Erythroblast (primary cell): ENCODE measurements around the gene RIN2.
"Not testable (repeated sequence)": the region's sequence is repeated elsewhere in the genome, so short reads cannot be mapped to it uniquely, and the experiment has no call there.

ENCODE experiments used
- DNase-seq, 2 experiments: peaks; one replicate each; lab custom pipeline; 2025; lab: John Stamatoyannopoulos, UW
- GATA1 ChIP-seq: IDR thresholded peaks from 2 replicates; pipeline ENCODE4 v1.6.1; 2011; ENCODE audit warnings: low read depth, mild to moderate bottlenecking, control low read depth, low read length, moderate library complexity
- POLR2A ChIP-seq: IDR thresholded peaks from 2 replicates; pipeline ENCODE4 v1.6.1; 2011; ENCODE audit warnings: mild to moderate bottlenecking, low read length

Gene RIN2

GRCh38 chr20:19747903-19748302, 10.2 kb upstream of the RIN2 start:
- DNase-seq, result no peak
- TF ChIP-seq GATA1 (no peak), POLR2A (no peak)

- no peak for TF ChIP-seq POLR2A
- no peak for TF ChIP-seq GATA1
- DNase-seq, result no peak
Observed at GRCh38 chr20:19748681-19749080, 9.4 kb upstream of the RIN2 start.

- DNase-seq, result no peak
- TF ChIP-seq POLR2A (no peak), GATA1 (no peak)
Observed at GRCh38 chr20:19749618-19750071, 8.4 kb upstream of the RIN2 start.

GRCh38 chr20:19750101-19750606, 7.9 kb upstream of the RIN2 start:
- no peak for DNase-seq
- TF ChIP-seq GATA1 (no peak), POLR2A (no peak)

GRCh38 chr20:19750907-19751636, 7.0 kb upstream of the RIN2 start:
- DNase-seq, result no peak
- TF ChIP-seq GATA1 (no peak), POLR2A (no peak)

- not testable (repeated sequence) for DNase-seq
Observed at GRCh38 chr20:19754201-19754600, 3.9 kb upstream of the RIN2 start.

- no peak for TF ChIP-seq GATA1
- TF ChIP-seq POLR2A, result no peak
- DNase-seq, result no peak
Observed at GRCh38 chr20:19756761-19757486, 1.1 kb upstream of the RIN2 start.

- peak in 1 of 2 experiments; percentile 2 for DNase-seq
- no peak for TF ChIP-seq GATA1
- no peak for TF ChIP-seq POLR2A
Observed at GRCh38 chr20:19757487-19758132, 448 bp upstream of the RIN2 start.

- DNase-seq, result no peak
- TF ChIP-seq GATA1, result no peak
- no peak for TF ChIP-seq POLR2A
Observed at GRCh38 chr20:19758501-19759331, 658 bp downstream of the RIN2 start.

GRCh38 chr20:19760371-19760721, 2.3 kb downstream of the RIN2 start:
- no peak for TF ChIP-seq GATA1
- no peak for TF ChIP-seq POLR2A
- no peak for DNase-seq

GRCh38 chr20:19761326-19761725, 3.3 kb downstream of the RIN2 start:
- TF ChIP-seq POLR2A (no peak), GATA1 (no peak)
- no peak for DNase-seq

- no peak for TF ChIP-seq POLR2A
- TF ChIP-seq GATA1, result no peak
- no peak for DNase-seq
Observed at GRCh38 chr20:19761841-19762240, 3.8 kb downstream of the RIN2 start.

- no peak for DNase-seq
- no peak for TF ChIP-seq GATA1
- TF ChIP-seq POLR2A, result no peak
Observed at GRCh38 chr20:19764207-19764606, 6.1 kb downstream of the RIN2 start.

GRCh38 chr20:19765266-19765665, 7.2 kb downstream of the RIN2 start:
- TF ChIP-seq GATA1 (no peak), POLR2A (no peak)
- DNase-seq, result no peak
